H1 (cell line): ENCODE data around the gene SLC28A1. TPM values are rescaled to one million over a fixed set of nuclear protein-coding genes. Genes with fewer than 3 reads are reported as not detected.

Source experiments
- CTCF ChIA-PET: fragments of 300-600 bp; sonication (Branson Sonifier 250); formaldehyde crosslinking; loops from one replicate; lab custom pipeline; 2021; ENCODE audit not compliant: partially characterized antibody; lab: Charles Lee
- POLR2A ChIA-PET: fragments of 300-600 bp; sonication (Branson Sonifier 250); formaldehyde crosslinking; loops from one replicate; lab custom pipeline; 2021; ENCODE audit warnings: inconsistent platforms; ENCODE audit not compliant: partially characterized antibody; lab: Charles Lee
- DNase-seq, 2 experiments: peaks; one replicate each; pipeline versions ENCODE4 v3.0.0 to v3.0.0-alpha.2; 2010 to 2022; ENCODE audit warnings: low spot score in 2 of 2, low read depth in 1 of 2, mixed read lengths in 1 of 2
- FAIRE-seq: peaks from 2 replicates; lab custom pipeline; 2011; peaks lifted over from hg19 to GRCh38; lab: Jason Lieb, UNC
- H2AFZ ChIP-seq: 2 replicates; pipeline ENCODE4 v1.8.1; 2012; ENCODE audit warnings: low read length, inconsistent platforms
- H2AK5ac ChIP-seq: 2 replicates; pipeline ENCODE4 v1.6.1; 2013; ENCODE audit warnings: low read depth, low read length
- H2BK120ac ChIP-seq: replicated peaks from 2 replicates; pipeline ENCODE3; 2013; ENCODE audit warnings: low read depth, low read length, inconsistent platforms
- H2BK12ac ChIP-seq: 2 replicates; pipeline ENCODE4 v1.6.1; 2013; ENCODE audit warnings: low read depth, low read length
- H2BK15ac ChIP-seq: 2 replicates; pipeline ENCODE4 v1.6.1; 2013; ENCODE audit warnings: low read length
- H2BK20ac ChIP-seq: 2 replicates; pipeline ENCODE4 v1.6.1; 2013; ENCODE audit warnings: low read length
- H2BK5ac ChIP-seq: 2 replicates; pipeline ENCODE4 v1.6.1; 2013; ENCODE audit warnings: low read depth, low read length
- H3K14ac ChIP-seq: 2 replicates; pipeline ENCODE4 v1.6.1; 2013; ENCODE audit warnings: inconsistent platforms; ENCODE audit not compliant: insufficient read length
- H3K18ac ChIP-seq: 2 replicates; pipeline ENCODE4 v1.6.1; 2013; ENCODE audit warnings: low read length; ENCODE audit errors: extremely low read depth
- H3K23ac ChIP-seq: 2 replicates; pipeline ENCODE4 v1.6.1; 2013; ENCODE audit warnings: inconsistent platforms; ENCODE audit not compliant: insufficient read length
- H3K23me2 ChIP-seq: 2 replicates; pipeline ENCODE4 v1.6.1; 2013; ENCODE audit warnings: low read depth, low read length
- H3K27ac ChIP-seq: 2 replicates; pipeline ENCODE4 v1.6.1; 2011; ENCODE audit warnings: low read depth, low read length, inconsistent platforms
- H3K27me3 ChIP-seq, 4 experiments: replicated peaks in 1 of 4; 1 replicate in 1 of 4; 2 replicates in 3 of 4; pipeline versions ENCODE4 v1.6.1 to v1.8.1; 2011 to 2013; ENCODE audit warnings: low read length in 3 of 4, mild to moderate bottlenecking in 3 of 4, inconsistent platforms in 2 of 4, mixed read lengths in 2 of 4, moderate library complexity in 1 of 4; ENCODE audit not compliant: control insufficient read depth in 3 of 4, insufficient read depth in 3 of 4; ENCODE audit errors: extremely low read depth in 1 of 4
- H3K36me3 ChIP-seq, 4 experiments: 2 replicates each; pipeline versions ENCODE4 v1.6.1 to v1.8.1; 2011 to 2013; ENCODE audit warnings: mild to moderate bottlenecking in 4 of 4, low read length in 3 of 4, moderate library complexity in 2 of 4, control low read depth in 1 of 4, inconsistent platforms in 1 of 4; ENCODE audit not compliant: insufficient read depth in 4 of 4, control insufficient read depth in 2 of 4
- H3K4ac ChIP-seq: replicated peaks from 2 replicates; pipeline ENCODE3; 2013; ENCODE audit warnings: low read length, low read depth, mixed read lengths, inconsistent platforms; ENCODE audit not compliant: insufficient read length
- H3K4me1 ChIP-seq, 4 experiments: replicated peaks in 1 of 4; 1 replicate in 1 of 4; 2 replicates in 3 of 4; pipeline versions ENCODE4 v1.6.1 to v1.8.1; 2011 to 2013; ENCODE audit warnings: low read length in 3 of 4, inconsistent platforms in 2 of 4, mixed read lengths in 1 of 4; ENCODE audit not compliant: insufficient read depth in 4 of 4, control insufficient read depth in 3 of 4
- H3K4me2 ChIP-seq, 2 experiments: 2 replicates each; pipeline versions ENCODE4 v1.6.1 to v1.8.1; 2011 to 2013; ENCODE audit warnings: low read depth in 2 of 2, low read length in 2 of 2, control low read depth in 1 of 2, inconsistent platforms in 1 of 2, mild to moderate bottlenecking in 1 of 2; ENCODE audit not compliant: insufficient read depth in 1 of 2
- H3K4me3 ChIP-seq, 4 experiments: fragments of 200-600, 300-600 bp in 1 of 4; sonication (generic), shearing (Covaris generic), sonication (Bioruptor Twin) in 1 of 4; 2 replicates each; pipeline versions ENCODE4 v1.5.1 to v1.8.1; 2011 to 2016; ENCODE audit warnings: low read length in 4 of 4, low read depth in 3 of 4, control low read depth in 2 of 4, inconsistent platforms in 2 of 4, mild to moderate bottlenecking in 2 of 4, mixed read lengths in 1 of 4, moderate library complexity in 1 of 4; ENCODE audit not compliant: insufficient read depth in 2 of 4; ENCODE audit errors: extremely low read depth in 1 of 4
- H3K56ac ChIP-seq: replicated peaks from 2 replicates; pipeline ENCODE3; 2013; ENCODE audit warnings: low read depth, mild to moderate bottlenecking, mixed read lengths, low read length, inconsistent platforms; ENCODE audit not compliant: insufficient read length
- H3K79me1 ChIP-seq: 2 replicates; pipeline ENCODE4 v1.6.1; 2013; ENCODE audit warnings: low read depth, low read length, control low read depth
- H3K79me2 ChIP-seq, 2 experiments: 2 replicates each; pipeline versions ENCODE4 v1.6.1 to v1.8.1; 2012 to 2013; ENCODE audit warnings: low read length in 2 of 2, mild to moderate bottlenecking in 2 of 2, inconsistent platforms in 1 of 2; ENCODE audit not compliant: insufficient read depth in 2 of 2, control insufficient read depth in 1 of 2
- H3K9ac ChIP-seq, 4 experiments: replicated peaks in 1 of 4; 1 replicate in 1 of 4; 2 replicates in 3 of 4; pipeline versions ENCODE4 v1.6.1 to v1.8.1; 2011 to 2013; ENCODE audit warnings: low read depth in 3 of 4, low read length in 3 of 4, control low read depth in 2 of 4, mild to moderate bottlenecking in 2 of 4, moderate library complexity in 2 of 4, inconsistent platforms in 1 of 4; ENCODE audit errors: extremely low read depth in 1 of 4
- H3K9me3 ChIP-seq, 2 experiments: 2 replicates each; pipeline versions ENCODE4 v1.6.1 to v1.8.1; 2012 to 2013; ENCODE audit warnings: mild to moderate bottlenecking in 2 of 2, moderate library complexity in 2 of 2, control low read depth in 1 of 2, inconsistent platforms in 1 of 2, low read depth in 1 of 2, low read length in 1 of 2, mixed read lengths in 1 of 2; ENCODE audit not compliant: insufficient read depth in 2 of 2
- H4K20me1 ChIP-seq, 2 experiments: replicated peaks in 1 of 2; 2 replicates each; pipeline versions ENCODE3 to v1.8.1; 2011 to 2013; ENCODE audit warnings: inconsistent platforms in 2 of 2, low read length in 2 of 2, mild to moderate bottlenecking in 1 of 2; ENCODE audit not compliant: insufficient read depth in 2 of 2, control insufficient read depth in 1 of 2
- H4K5ac ChIP-seq: 2 replicates; pipeline ENCODE4 v1.6.1; 2013; ENCODE audit warnings: low read length, low read depth, mixed read lengths, inconsistent platforms; ENCODE audit not compliant: insufficient read length
- H4K8ac ChIP-seq: 2 replicates; pipeline ENCODE4 v1.8.0; 2013; ENCODE audit warnings: mild to moderate bottlenecking, moderate library complexity, low read length, inconsistent platforms; ENCODE audit not compliant: insufficient read depth; ENCODE audit errors: extremely low read depth
- H4K91ac ChIP-seq: replicated peaks from 2 replicates; pipeline ENCODE3; 2013; ENCODE audit warnings: low read length, mixed read lengths, inconsistent platforms; ENCODE audit not compliant: insufficient read length
- ASH2L ChIP-seq: fragments of 200-600, 300-600 bp; sonication (generic); IDR thresholded peaks from one replicate; pipeline ENCODE4 v1.7.1; 2017; ENCODE audit warnings: low read length
- ATF2 ChIP-seq: IDR thresholded peaks from 2 replicates; pipeline ENCODE4 v1.6.1; 2012; ENCODE audit warnings: low read length, inconsistent platforms
- BCL11A ChIP-seq, 2 experiments: IDR thresholded peaks; one replicate each; pipeline ENCODE4 v1.6.1; 2011; ENCODE audit warnings: low read depth in 2 of 2, low read length in 2 of 2, mild to moderate bottlenecking in 2 of 2
- CEBPB ChIP-seq: IDR thresholded peaks from 2 replicates; pipeline ENCODE4 v1.6.1; 2012; ENCODE audit warnings: low read depth, low read length
- CHD1 ChIP-seq: IDR thresholded peaks from 2 replicates; pipeline ENCODE4 v1.6.1; 2012; ENCODE audit warnings: low read depth, low read length, improper control_type of control experiment
- EGR1 ChIP-seq: IDR thresholded peaks from 2 replicates; pipeline ENCODE4 v1.6.1; 2011; ENCODE audit warnings: low read depth, low read length, borderline replicate concordance
- KDM1A ChIP-seq: fragments of 200-600, 300-600 bp; sonication (generic); IDR thresholded peaks from 2 replicates; pipeline ENCODE4 v1.7.1; 2016; ENCODE audit warnings: mild to moderate bottlenecking, low read length, borderline replicate concordance
- KDM4A ChIP-seq: IDR thresholded peaks from one replicate; pipeline ENCODE4 v1.7.1; 2012; ENCODE audit warnings: low read depth, mild to moderate bottlenecking, moderate library complexity, low read length, inconsistent platforms; ENCODE audit not compliant: severe bottlenecking
- MAFK ChIP-seq: IDR thresholded peaks from 2 replicates; pipeline ENCODE4 v1.6.1; 2012; ENCODE audit warnings: low read depth, mild to moderate bottlenecking, improper control_type of control experiment, low read length
- MAX ChIP-seq: IDR thresholded peaks from 2 replicates; pipeline ENCODE4 v1.6.1; 2012; ENCODE audit warnings: inconsistent platforms
- RFX5 ChIP-seq: IDR thresholded peaks from 2 replicates; pipeline ENCODE4 v1.6.1; 2011; ENCODE audit warnings: low read depth, low read length, improper control_type of control experiment, borderline replicate concordance
- RNF2 ChIP-seq: fragments of 200-900, 300-1000 bp; sonication (generic); IDR thresholded peaks from 2 replicates; pipeline ENCODE4 v1.7.1; 2016; ENCODE audit warnings: borderline replicate concordance, low read depth, mild to moderate bottlenecking, antibody characterized with exemption, low read length; ENCODE audit not compliant: poor library complexity, severe bottlenecking; ENCODE audit errors: missing control alignments
- TCF12 ChIP-seq: IDR thresholded peaks from 2 replicates; pipeline ENCODE4 v1.6.1; 2011; ENCODE audit warnings: low read depth, mild to moderate bottlenecking, low read length
- WGBS, 2 experiments: shearing (Covaris generic) in 1 of 2; methylation state at CpG; one replicate each; pipeline versions ENCODE4 v1.1.6 to v1.1.7; 2013 to 2015; ENCODE audit warnings: low lambda C conversion rate in 2 of 2, mixed read lengths in 2 of 2, inconsistent platforms in 1 of 2, low coverage in 1 of 2, missing lambda C conversion rate in 1 of 2; ENCODE audit not compliant: insufficient replicate concordance in 2 of 2, insufficient coverage in 1 of 2, insufficient read length in 1 of 2; ENCODE audit errors: extremely low coverage in 1 of 2, missing lambda C conversion rate in 1 of 2; 5-methylcytosine and 5-hydroxymethylcytosine counted together
- polyA plus RNA-seq, 7 experiments: library from polyadenylated mRNA; depleted of rRNA in 3 of 7; stranded (reverse) in 5 of 7; unstranded in 2 of 7; fragments of >200 nt in 5 of 7; fragments of 200-250 nt in 2 of 7; gene quantifications; 1 replicate in 5 of 7; 2 replicates in 1 of 7; 4 replicates in 1 of 7; pipeline versions ENCODE4 v1.2.1 to v1.2.3, GENCODE V29; 2011 to 2013; ENCODE audit warnings: missing spikeins in 2 of 7, mixed read lengths in 2 of 7
- total RNA-seq: library from RNA; stranded (reverse); fragmentation: NEBNext Ultra II Directional; extraction: Animal tissue kit (Norgen Biotek cat#: 25700); gene quantifications from 2 replicates; pipeline ENCODE4 v1.2.1, GENCODE V29; 2021

The SLC28A1 gene
- total and polyA plus RNA-seq, 2 of the 8 experiments (the other 6 are each of a cell fraction or from before 2014, with no cell fraction given), result 0.09 TPM; not detected in 1

- H2AK5ac ChIP-seq, result no peak overlapping the region
- H3K27ac ChIP-seq, result no peak overlapping the region
- H3K79me1 ChIP-seq, result no peaks in the 10 kb centered on the region
- 82% methylated on average over 5 of the region's 5 CpGs; no CpG with 5 or more reads in 1 of the 2 experiments for WGBS, 2 experiments
- DNase-seq (no peak), FAIRE-seq (no peak)
- no peak overlapping the region for H4K8ac ChIP-seq
- no peak overlapping the region for H3K18ac ChIP-seq
- no peaks in the 10 kb centered on the region for H3K23me2 ChIP-seq
- no peaks in the 10 kb centered on the region for H4K20me1 ChIP-seq
- H3K23ac ChIP-seq, result no peak overlapping the region
- H2AFZ ChIP-seq, result no peak overlapping the region
- H2BK5ac ChIP-seq, result no peak overlapping the region
- H3K4ac ChIP-seq, result no peak overlapping the region
- POLR2A ChIA-PET, result no interaction called here
- TF ChIP-seq ATF2, result no peak
- TF ChIP-seq KDM4A, result no peak
- no peak for TF ChIP-seq MAX
- no peak for TF ChIP-seq RFX5
- no peak for TF ChIP-seq RNF2
- no peak for TF ChIP-seq TCF12
- TF ChIP-seq BCL11A (IDR thresholded peaks at IDR 0.05; ENCODE audit: low read depth in 2 of 2, low read length in 2 of 2), result no peak
- TF ChIP-seq CEBPB, result no peak
- TF ChIP-seq KDM1A, result no peak
- TF ChIP-seq CHD1, result no peak
- TF ChIP-seq EGR1, result no peak
- TF ChIP-seq ASH2L, result no peak
- TF ChIP-seq MAFK, result no peak
- no peak overlapping the region for H2BK15ac ChIP-seq
- no peak overlapping the region for H2BK20ac ChIP-seq
- no peak overlapping the region for H3K9ac ChIP-seq
- H2BK12ac ChIP-seq, result no peak overlapping the region
- no peak overlapping the region for H2BK120ac ChIP-seq
- no peaks in the 10 kb centered on the region for H3K79me2 ChIP-seq
- no peaks in the 10 kb centered on the region for H3K36me3 ChIP-seq
- H3K14ac ChIP-seq, result no peak overlapping the region
- no peak overlapping the region for H4K5ac ChIP-seq
- H4K91ac ChIP-seq, result no peak overlapping the region
- no peak overlapping the region for H3K4me2 ChIP-seq
- H3K4me3 ChIP-seq, result no peak overlapping the region
- H3K56ac ChIP-seq, result no peak overlapping the region
- H3K9me3 ChIP-seq, result no peaks in the 10 kb centered on the region
- CTCF ChIA-PET, result interaction anchor here (1.0 to 2.7 kb wide), 3 partner anchors 14 to 45 kb away, joined by 3 to 15 read pairs (median 4); no protein-coding TSS in a partner anchor
- H3K27me3 ChIP-seq, result no peaks in the 10 kb centered on the region
- no peaks in the 10 kb centered on the region for H3K4me1 ChIP-seq
Observed at GRCh38 chr15:84914351-84914750, 29.9 kb downstream of the SLC28A1 start.
